ENCODE results near the gene TMEM273.

DNA sequence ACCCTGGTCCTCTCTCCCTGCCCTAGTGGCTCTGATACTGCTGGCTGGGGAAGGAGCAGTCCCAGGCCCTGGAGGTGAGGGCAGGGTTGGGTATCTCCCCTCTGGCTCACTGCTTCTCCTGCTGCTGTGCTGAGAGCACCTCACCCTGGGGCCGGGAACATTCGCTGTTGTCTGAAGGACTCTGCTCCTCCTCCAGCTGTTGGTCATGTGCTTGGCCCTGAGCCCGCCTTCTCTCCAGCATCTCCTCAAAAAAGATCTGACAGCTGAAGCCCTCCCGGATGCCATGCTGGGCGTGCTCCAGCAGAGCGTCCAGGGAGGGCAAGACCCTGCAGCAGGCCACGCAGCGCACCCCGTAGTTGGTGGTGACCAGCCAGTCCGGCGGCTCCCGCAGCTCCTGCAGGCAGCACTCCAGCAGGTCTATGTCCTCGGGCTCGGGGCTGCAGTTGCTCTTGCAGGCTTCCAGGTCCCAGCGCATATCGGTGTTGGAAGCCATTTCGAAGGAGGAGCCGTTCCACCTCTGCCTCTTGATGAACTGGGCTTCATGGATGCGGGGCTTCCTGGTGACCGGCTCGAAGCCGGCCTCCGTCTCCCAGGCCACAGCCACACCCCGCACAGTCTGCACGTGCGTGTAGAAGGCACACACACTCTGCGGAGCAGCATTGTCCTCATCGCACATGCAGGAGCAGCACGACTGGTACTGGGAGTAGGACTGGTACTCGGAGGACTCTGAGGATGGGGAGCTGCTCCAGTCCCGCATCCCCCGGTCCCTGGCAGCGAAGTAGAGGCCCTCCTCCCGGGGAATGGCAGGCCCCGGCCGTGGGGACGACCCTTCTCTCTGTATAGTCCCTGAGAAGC is 56.5 kb downstream of the TMEM273 start:
- TF ChIP-seq, protein P1, sequence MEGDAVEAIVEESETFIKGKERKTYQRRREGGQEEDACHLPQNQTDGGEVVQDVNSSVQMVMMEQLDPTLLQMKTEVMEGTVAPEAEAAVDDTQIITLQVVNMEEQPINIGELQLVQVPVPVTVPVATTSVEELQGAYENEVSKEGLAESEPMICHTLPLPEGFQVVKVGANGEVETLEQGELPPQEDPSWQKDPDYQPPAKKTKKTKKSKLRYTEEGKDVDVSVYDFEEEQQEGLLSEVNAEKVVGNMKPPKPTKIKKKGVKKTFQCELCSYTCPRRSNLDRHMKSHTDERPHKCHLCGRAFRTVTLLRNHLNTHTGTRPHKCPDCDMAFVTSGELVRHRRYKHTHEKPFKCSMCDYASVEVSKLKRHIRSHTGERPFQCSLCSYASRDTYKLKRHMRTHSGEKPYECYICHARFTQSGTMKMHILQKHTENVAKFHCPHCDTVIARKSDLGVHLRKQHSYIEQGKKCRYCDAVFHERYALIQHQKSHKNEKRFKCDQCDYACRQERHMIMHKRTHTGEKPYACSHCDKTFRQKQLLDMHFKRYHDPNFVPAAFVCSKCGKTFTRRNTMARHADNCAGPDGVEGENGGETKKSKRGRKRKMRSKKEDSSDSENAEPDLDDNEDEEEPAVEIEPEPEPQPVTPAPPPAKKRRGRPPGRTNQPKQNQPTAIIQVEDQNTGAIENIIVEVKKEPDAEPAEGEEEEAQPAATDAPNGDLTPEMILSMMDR (IDR thresholded peaks at IDR 0.05; ENCODE audit: low read length): no peak
- no peak for TF ChIP-seq EZH2 (IDR thresholded peaks at IDR 0.05; ENCODE audit: borderline replicate concordance, low read length)

Data from OCI-LY1 (cell line).